Fibroblast of skin of left biceps (primary cell): ENCODE measurements around the gene GABPB2.

Experiments
- DNase-seq, 2 experiments: peaks; one replicate each; pipeline ENCODE4 v3.0.0-alpha.2; 2013; ENCODE audit warnings: low read depth in 2 of 2

Gene GABPB2

GRCh38 chr1:151133018-151133806 is 62.7 kb downstream of the GABPB2 start:
- DNase-seq = no peak

GRCh38 chr1:151134396-151134795 is 63.8 kb downstream of the GABPB2 start:
- no peak for DNase-seq

GRCh38 chr1:151134991-151135390 is 64.4 kb downstream of the GABPB2 start:
- DNase-seq = no peak

GRCh38 chr1:151135433-151136385 is 65.1 kb downstream of the GABPB2 start:
- no peak for DNase-seq

GRCh38 chr1:151137789-151138188 is 67.2 kb downstream of the GABPB2 start:
- DNase-seq = no peak

- DNase-seq = no peak
Measured at GRCh38 chr1:151142411-151143056, 72.0 kb downstream of the GABPB2 start.

GRCh38 chr1:151143057-151143435 is 72.5 kb downstream of the GABPB2 start:
- DNase-seq = no peak

- no peak for DNase-seq
Measured at GRCh38 chr1:151143986-151144385, 73.4 kb downstream of the GABPB2 start.

GRCh38 chr1:151144474-151145303 is 74.1 kb downstream of the GABPB2 start:
- no peak for DNase-seq

- DNase-seq = no peak
Measured at GRCh38 chr1:151145304-151146071, 74.9 kb downstream of the GABPB2 start.

- DNase-seq = no peak
Measured at GRCh38 chr1:151146072-151146411, 75.5 kb downstream of the GABPB2 start.

GRCh38 chr1:151146412-151147131 is 76.0 kb downstream of the GABPB2 start, which contains the start of gene SEMA6C:
TSS of gene SEMA6C (minus strand) at chr1:151146631. CDS start at chr1:151142621, 4,010 bp downstream.
- DNase-seq = peak; percentile 49 to 59

- no peak for DNase-seq
Measured at GRCh38 chr1:151147132-151147503, 76.6 kb downstream of the GABPB2 start.

- DNase-seq = no peak
Measured at GRCh38 chr1:151147665-151148064, 77.1 kb downstream of the GABPB2 start.

- DNase-seq = no peak
Measured at GRCh38 chr1:151156515-151156819, 85.9 kb downstream of the GABPB2 start, which contains the start of gene TNFAIP8L2. TSS of gene TNFAIP8L2 (plus strand) at chr1:151156649. CDS start at chr1:151158698, 2,049 bp downstream.

- no peak for DNase-seq
Measured at GRCh38 chr1:151157067-151157531, 86.5 kb downstream of the GABPB2 start.

GRCh38 chr1:151158326-151158725 is 87.8 kb downstream of the GABPB2 start:
- DNase-seq = no peak

GRCh38 chr1:151158751-151159251 is 88.2 kb downstream of the GABPB2 start:
- no peak for DNase-seq

GRCh38 chr1:151159373-151159772 is 88.8 kb downstream of the GABPB2 start:
- DNase-seq = no peak
